ENCODE measurements around the gene GNMT. TPM values are rescaled to one million over a fixed set of nuclear protein-coding genes. Genes with fewer than 3 reads are reported as not detected.
A peak's percentile ranks its signal among the peaks of the same experiment; 100 is the strongest.
"Not testable (repeated sequence)": the region's sequence is repeated elsewhere in the genome, so short reads cannot be mapped to it uniquely, and the experiment has no call there.

GNMT gene
- total RNA-seq, 4 donors from 2014 or later: 2.6 to 3.6 (median 2.6) TPM; not detected in 1

DNA sequence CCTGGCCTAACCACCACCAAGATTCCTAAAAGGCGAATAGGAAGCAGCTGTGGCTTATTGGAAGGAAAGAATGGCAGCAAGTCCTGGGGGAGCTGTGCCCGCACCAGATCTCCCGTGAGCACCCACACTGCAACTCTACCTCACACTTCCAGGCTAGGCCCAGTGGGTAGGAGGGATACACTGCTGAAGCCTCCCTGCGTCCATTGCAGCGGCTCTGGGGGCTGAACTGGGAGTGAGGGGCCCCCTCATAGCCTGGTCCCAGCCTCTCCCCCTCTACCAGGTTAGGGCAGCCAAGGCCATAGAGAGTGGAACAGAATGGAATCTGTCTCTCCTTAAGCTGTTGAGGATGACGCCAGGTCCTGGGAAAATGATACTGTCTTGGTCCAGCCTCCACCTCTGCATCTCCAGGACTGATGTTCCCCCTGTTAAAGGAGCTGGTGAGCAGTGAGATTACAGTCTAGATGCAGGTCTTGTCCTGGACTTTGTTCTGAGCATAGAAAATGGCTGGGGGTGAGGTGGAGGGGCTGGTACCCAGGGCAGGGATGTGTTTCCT lies 20.0 kb upstream of the GNMT start:
- Histone ChIP-seq H3K9me3 (no peaks in the 10 kb centered on the region), H3K4me1 (no peaks in the 10 kb centered on the region), H3K36me3 (peaks cover 0 to 95% of the 10 kb centered on the region in 2 donors), H3K27ac (no peak overlapping the region), H3K4me3 (no peak overlapping the region), H3K27me3 (no peaks in the 10 kb centered on the region)
- no peak for ATAC-seq
- WGBS, 2 donors (ENCODE audit: low coverage in 1 of 2): 80 to 100% methylated on average over 1 to 3 of the region's 6 CpGs
- TF ChIP-seq POLR2AphosphoS5 (IDR thresholded peaks at IDR 0.05) (no peak), EP300 (IDR thresholded peaks at IDR 0.05) (no peak)
- TF ChIP-seq, protein P1, sequence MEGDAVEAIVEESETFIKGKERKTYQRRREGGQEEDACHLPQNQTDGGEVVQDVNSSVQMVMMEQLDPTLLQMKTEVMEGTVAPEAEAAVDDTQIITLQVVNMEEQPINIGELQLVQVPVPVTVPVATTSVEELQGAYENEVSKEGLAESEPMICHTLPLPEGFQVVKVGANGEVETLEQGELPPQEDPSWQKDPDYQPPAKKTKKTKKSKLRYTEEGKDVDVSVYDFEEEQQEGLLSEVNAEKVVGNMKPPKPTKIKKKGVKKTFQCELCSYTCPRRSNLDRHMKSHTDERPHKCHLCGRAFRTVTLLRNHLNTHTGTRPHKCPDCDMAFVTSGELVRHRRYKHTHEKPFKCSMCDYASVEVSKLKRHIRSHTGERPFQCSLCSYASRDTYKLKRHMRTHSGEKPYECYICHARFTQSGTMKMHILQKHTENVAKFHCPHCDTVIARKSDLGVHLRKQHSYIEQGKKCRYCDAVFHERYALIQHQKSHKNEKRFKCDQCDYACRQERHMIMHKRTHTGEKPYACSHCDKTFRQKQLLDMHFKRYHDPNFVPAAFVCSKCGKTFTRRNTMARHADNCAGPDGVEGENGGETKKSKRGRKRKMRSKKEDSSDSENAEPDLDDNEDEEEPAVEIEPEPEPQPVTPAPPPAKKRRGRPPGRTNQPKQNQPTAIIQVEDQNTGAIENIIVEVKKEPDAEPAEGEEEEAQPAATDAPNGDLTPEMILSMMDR (IDR thresholded peaks at IDR 0.05): no peak

DNA sequence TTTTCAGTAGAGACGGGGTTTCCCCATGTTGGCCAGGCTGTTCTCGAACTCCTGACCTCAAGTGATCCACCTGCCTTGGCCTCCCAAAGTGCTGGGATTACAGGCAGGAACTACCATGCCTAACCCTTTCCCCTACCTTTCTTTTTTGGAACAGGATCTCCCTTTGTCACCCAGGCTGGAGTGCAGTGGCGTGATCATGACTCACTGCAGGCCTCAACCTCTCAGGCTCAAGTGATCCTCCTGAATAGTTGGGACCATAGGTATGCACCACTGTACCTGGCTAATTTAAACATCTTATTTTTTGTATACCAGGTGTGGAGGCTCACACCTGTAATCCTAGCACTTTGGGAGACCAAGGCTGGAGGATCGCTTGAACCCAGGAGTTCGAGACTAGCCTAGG lies 19.2 kb upstream of the GNMT start:
- H3K27me3 ChIP-seq, H3K4me3 ChIP-seq, H3K27ac ChIP-seq, H3K4me1 ChIP-seq, ATAC-seq, H3K9me3 ChIP-seq: not testable (repeated sequence)
- H3K36me3 ChIP-seq: peaks cover 0 to 94% of the 10 kb centered on the region in 2 donors
- 94 to 100% methylated on average over 2 to 4 of the region's 5 CpGs for WGBS, 2 donors (ENCODE audit: low coverage in 1 of 2)

DNA sequence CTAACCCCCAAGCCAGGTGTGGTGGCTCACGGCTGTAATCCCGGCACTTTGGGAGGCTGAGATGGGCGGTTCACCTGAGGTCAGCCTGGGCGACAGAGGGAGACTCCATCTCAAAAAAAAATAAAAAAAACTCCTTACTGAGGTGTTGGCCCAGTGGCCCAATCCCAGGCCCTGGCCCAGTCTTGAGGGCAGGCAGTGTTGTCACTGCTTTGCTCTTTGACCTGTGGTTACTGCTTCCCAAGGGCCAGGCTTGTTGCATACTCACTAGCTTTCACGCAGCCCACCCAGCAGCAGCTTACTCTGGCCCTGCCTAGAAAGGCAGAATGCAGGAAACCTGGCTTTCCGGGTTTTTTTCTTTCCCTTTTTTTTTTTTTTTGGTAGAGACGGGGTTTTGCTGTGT lies 18.1 kb upstream of the GNMT start:
- no peak for TF ChIP-seq POLR2A (IDR thresholded peaks at IDR 0.05)
- no peak for TF ChIP-seq POLR2AphosphoS5 (IDR thresholded peaks at IDR 0.05)
- TF ChIP-seq, protein P1 (IDR thresholded peaks at IDR 0.05): no peak
- no peak for TF ChIP-seq EP300 (IDR thresholded peaks at IDR 0.05)
- Histone ChIP-seq H3K27ac (no peak overlapping the region), H3K4me1 (no peaks in the 10 kb centered on the region), H3K36me3 (peaks cover 0 to 83% of the 10 kb centered on the region in 2 donors), H3K4me3 (no peak overlapping the region), H3K9me3 (no peaks in the 10 kb centered on the region), H3K27me3 (no peaks in the 10 kb centered on the region)
- no peak for ATAC-seq
- 40 to 90% methylated on average over 1 to 3 of the region's 7 CpGs for WGBS, 2 donors (ENCODE audit: low coverage in 1 of 2)

DNA sequence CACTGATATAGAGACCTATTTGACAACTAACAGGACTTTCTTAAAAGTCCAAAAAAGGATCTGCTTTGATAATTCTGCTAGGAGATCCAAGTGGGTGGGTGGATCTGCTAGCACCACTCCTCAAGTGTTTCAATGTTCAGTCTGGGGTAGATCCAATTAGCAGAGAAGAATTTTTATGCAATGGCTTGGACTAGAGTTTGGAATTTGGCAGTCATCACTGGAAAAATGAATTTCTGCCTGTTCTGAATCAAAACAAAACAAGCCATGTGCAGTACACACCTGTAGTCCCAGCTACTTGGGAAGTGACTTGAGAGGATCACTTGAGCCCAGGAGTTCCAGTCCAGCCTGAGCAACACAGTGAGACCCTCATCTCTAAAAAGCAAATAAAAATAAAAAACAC lies 12.6 kb upstream of the GNMT start:
- Histone ChIP-seq H3K4me3 (no peak overlapping the region), H3K36me3 (peaks cover 0 to 29% of the 10 kb centered on the region in 2 donors), H3K27ac (peak overlapping the region in 3 of 4 donors; percentile 21 to 39 (median 35)), H3K9me3 (no peaks in the 10 kb centered on the region), H3K4me1 (peaks cover 0 to 10% (median 0%) of the 10 kb centered on the region in 3 donors), H3K27me3 (no peaks in the 10 kb centered on the region)
- TF ChIP-seq POLR2AphosphoS5 (IDR thresholded peaks at IDR 0.05) (no peak), EP300 (IDR thresholded peaks at IDR 0.05) (no peak), POLR2A (IDR thresholded peaks at IDR 0.05) (no peak)
- TF ChIP-seq, protein P1 (IDR thresholded peaks at IDR 0.05): no peak
- peak; percentile 82 for ATAC-seq

- no peaks in the 10 kb centered on the region for H3K9me3 ChIP-seq
- no peaks in the 10 kb centered on the region for H3K27me3 ChIP-seq
- H3K36me3 ChIP-seq: no peaks in the 10 kb centered on the region
- H3K27ac ChIP-seq: no peak overlapping the region
- no peak overlapping the region for H3K4me3 ChIP-seq
- H3K4me1 ChIP-seq: peaks cover 0 to 10% (median 0%) of the 10 kb centered on the region in 3 donors
- TF ChIP-seq POLR2A (IDR thresholded peaks at IDR 0.05) (no peak), POLR2AphosphoS5 (IDR thresholded peaks at IDR 0.05) (no peak), EP300 (IDR thresholded peaks at IDR 0.05) (no peak)
- TF ChIP-seq, protein P1 (IDR thresholded peaks at IDR 0.05): no peak
- 84 to 100% methylated on average over 1 to 4 of the region's 4 CpGs for WGBS, 2 donors (ENCODE audit: low coverage in 1 of 2)
- ATAC-seq: no peak
Observed at GRCh38 chr6:42952389-42952788, 8.2 kb upstream of the GNMT start.

GRCh38 chr6:42954405-42954804 lies 6.1 kb upstream of the GNMT start:
- not testable (repeated sequence) for H3K4me1 ChIP-seq, H3K27ac ChIP-seq, H3K4me3 ChIP-seq, H3K9me3 ChIP-seq, ATAC-seq, H3K36me3 ChIP-seq, H3K27me3 ChIP-seq
- 86 to 90% methylated on average over 2 to 4 of the region's 4 CpGs for whole genome bisulfite sequencing, 2 donors (ENCODE audit: low coverage in 1 of 2)

Measured in gastroesophageal sphincter (tissue), 4 donors.